OCI-M1 (cell line): ENCODE measurements around the gene CDKN2B.

ENCODE experiments used
- DNase-seq: peaks from one replicate; lab custom pipeline; 2025; lab: John Stamatoyannopoulos, UW

CDKN2B gene

DNA sequence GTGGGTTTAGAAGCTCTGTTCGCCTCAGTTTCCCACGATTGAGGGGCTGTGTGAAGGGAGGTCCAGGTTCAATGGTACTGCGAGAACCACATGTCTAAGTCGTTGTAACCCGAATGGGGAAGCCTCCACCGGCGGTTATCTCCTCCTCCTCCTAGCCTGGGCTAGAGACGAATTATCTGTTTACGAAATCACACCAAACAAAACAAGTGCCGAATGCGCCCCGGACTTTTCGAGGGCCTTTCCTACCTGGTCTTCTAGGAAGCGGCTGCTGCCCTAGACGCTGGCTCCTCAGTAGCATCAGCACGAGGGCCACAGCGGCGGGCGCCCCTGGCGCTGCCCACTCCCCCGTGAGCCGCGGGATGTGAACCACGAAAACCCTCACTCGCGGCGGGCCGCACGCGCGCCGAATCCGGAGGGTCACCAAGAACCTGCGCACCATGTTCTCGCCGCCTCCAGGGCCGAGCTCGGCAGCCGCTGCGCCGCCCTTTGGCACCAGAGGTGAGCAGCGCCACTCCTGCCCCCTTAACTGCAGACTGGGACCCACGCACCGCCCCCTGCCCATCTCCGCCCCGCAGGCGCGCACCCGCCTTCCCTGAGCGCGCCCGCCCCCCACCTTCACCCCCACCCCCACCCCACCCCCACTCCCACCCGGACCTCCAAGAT lies 15.1 kb downstream of the CDKN2B start, which contains the start of gene CDKN2A:
Gene CDKN2A (minus strand): TSS at position 500 of the 663 bp plus-strand sequence.
- DNase-seq = peak; percentile 92

DNA sequence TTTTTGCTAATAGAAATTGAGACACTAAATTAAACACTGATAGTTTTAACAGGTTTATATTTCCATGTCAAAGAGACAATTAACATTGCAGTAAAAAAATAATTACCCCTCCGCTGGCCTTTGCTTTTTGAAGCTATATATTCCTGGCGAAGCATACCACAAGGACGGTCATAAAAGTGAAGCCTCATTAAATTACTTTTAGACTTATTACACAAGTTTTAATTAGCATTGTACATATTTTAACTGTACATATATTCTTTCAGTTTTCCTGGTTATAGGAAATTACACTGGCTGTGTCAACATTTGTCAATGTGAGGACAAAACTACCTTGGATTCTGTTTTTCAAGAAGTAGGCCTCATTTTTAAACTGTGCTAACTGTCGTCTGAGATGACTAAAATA lies 16.1 kb downstream of the CDKN2B start:
- no peak for DNase-seq

DNA sequence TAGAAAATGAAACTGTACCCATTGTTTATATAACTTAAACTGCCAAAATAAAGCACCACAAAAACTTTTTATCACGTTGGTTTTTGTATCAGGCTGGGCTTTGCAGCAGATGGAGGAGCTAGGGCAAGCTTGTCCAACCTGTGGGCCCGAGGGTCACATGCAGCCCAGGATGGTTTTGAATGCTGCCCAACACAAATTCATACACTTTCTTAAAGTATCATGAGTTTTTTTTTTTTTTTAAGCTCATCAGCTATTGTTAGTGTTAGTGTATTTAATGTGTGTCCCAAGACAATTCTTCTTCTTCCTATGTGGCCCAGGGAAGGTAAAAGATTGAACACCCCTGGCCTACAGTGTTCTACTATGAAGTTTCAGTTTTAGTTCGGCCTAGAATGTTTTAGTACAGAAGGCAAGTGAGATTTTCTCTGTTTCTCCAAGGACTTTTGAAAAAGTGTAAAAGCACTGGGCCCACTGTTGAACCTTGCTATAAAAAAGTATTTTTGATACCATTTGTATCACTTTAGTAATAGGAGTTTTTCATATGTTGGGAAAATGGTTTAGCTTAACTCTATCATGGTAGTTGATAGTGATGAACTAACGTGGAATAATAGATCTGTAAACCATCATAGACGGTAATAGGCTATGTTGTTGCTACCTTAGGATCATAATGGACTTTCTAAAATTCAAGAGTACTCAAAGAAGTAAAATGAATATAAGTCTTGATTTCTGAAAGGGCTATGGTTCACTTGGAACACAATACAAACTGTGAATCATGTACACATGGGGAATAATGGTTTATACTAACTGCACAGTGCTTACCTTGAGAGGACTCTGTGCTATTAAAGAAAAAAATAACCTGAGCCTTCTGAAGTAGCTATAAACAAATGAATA lies 17.8 kb downstream of the CDKN2B start:
- peak; percentile 50 for DNase-seq

DNA sequence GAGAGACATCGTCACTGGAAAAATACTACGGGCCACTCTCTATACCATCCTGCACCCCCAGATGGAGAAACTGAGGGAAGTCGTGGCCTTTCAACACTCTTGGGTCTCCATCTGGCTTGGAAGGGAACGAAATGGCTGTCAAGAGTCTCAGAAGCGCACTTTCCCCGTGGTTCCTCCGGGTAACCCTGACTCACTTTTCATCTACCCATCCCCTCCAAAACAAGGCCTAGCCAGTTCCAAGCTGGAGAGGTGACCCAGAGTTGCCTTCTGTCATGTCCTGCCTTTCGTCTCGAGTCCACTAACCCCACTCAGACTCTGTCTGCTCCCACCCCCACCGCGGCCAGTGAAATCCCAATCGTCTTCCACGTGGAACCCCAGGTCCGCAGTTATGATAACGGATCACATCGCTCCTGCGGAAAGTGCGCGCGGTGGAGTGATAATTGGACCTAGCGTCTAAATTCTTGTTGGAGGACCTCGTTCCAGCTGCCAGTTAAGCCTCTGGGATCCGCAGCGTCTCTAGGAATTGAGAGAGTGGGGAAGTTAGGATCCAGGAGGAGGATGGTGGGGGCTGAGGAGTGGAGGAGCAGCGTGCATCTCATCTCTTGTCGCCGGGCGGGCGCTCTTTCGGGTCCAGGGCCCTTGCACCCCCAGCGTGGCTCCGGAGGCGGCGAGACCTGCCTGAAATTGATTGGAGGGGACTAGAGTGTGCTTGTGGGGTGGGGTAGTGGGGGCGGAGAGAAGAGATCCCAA lies 19.5 kb downstream of the CDKN2B start:
- peak; percentile 52 for DNase-seq

DNA sequence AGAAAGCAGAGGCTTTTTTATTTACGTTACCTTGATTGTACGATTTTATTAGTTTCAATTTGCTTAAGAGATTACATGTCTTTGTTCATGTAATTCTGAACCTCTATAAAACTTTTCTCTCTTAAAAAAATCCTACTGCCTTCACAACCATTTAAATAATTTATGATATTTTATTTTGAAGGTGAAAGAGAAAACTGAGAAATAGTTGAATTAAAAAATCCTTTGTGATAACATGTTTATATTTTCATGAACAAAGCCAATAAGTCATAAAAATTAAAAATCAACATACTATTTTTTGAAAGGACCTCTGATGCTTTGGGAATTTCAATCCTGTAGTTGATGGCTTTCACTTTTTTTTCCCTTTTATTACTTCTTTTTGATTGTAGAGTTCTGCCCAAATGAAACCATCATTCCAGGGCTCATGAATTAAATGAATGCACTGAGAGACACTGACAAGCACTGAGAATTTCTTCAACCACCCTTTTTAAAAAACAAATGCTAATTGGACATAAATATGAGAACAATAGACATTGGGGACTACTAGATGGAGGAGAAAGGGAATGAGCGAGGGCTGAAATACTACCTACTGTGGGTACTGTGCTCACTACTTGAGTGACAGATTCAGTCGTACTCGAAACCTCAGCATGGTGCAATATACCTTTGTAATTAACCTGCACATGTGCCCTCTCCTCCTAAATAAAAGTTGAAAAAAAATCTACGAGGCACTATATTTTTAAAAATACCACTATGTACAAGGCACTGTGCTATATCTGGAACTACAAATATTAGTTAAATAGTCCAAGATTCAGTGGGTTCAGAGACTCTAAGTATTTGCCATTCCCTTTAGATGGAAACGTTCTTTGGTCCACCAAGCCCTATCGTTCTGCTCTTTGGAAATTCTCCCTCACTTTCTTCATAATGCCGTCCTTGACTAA lies 20.8 kb downstream of the CDKN2B start:
- peak; percentile 74 for DNase-seq

DNA sequence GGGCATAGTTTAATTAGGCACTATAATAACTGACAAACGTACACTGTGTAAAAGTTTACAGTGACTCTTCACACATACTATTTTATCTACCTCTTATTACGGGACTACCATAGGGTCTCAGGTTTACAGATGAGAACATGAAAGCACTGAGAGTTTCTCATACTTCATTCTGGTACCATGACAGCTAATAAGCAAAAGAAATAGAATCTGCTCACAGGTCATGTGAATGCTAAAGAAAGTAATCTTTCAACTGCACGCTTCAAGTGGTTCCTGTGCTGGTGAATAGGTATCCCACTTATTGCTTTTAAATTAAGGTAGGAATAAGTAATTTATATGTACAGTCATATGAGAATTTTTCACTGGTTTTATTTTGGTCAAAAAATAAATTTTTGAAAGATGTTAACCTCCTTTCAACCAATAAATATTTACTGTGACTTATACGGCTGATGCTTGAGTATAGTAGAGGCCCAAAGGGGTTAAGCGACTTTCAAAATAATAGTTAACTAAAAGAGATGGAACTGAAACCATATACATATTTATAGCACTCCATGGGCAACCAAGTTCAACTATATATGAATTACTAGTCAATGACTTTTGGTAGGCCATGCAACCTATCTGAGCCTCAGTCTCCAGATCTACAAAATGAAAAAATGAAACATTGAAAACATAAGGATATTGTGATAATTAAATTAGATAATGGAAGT lies 23.0 kb downstream of the CDKN2B start:
- peak; percentile 45 for DNase-seq

DNA sequence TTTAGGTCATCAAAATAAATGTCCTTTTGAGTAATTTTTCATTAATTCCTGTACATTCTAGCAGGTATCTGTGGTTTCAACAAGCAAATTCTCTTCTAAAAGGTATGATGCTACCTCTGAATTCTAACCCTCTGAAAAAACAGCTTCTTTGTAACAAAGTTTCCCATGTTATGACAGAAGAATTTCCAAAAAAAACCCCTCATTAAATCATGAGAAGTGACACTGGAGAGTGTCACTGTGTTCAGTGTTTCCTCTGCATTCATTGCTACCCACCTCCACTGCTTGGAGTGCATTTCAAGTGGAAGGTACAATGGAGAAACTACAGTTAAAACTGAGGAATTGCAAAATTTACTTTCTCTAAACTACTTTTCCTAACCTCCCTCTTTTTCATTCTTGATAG lies 25.0 kb downstream of the CDKN2B start:
- peak; percentile 43 for DNase-seq

DNA sequence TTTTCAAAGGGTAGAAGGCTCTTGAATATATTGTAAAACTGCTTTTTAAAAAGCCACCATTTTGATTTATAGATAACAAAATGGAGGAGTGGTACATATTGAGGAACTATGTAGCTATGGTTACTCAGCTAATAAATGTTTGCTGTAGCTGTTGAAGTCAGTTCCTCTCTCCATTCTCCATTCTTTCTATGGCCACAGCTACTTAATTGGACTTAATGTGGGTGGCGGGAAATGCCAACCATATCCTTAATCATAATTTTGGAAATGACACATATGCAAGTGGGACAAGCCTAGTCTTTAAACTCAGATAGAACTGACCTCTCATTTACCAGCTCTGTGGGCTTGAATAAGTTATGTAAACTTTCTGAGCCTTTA lies 25.6 kb downstream of the CDKN2B start:
- peak; percentile 36 for DNase-seq

DNA sequence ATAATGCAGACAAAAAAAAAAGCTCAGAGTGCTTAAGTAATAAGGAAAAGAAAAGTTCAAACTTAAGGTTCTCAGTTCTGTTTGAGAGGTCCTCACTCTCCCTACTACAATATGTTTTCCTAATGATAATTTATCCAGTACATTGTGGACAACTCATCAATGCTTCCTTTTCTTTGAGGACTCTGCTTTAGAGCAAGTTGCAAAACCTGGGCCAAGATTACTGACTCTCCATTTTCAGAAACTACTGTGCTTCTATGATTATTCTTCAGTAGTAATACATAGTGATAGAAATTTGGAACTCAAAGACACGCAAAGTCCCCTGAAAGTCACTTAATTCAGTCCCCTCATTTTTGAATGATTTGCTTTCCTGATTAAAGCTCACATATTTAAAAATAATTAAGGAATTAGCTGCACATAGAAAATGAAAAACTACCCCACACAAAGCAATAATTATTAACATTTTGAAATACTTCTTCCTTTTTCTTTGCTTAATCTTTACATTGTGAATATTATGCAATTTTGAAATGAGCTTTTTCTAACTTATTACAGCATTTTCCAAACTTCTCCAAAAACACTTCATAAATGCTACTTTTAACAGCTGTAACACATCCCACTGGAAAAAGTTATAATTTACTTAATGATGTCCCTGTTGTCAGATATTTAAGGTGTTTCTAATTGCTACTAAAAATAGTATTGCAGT lies 26.1 kb downstream of the CDKN2B start:
- peak; percentile 35 for DNase-seq

DNA sequence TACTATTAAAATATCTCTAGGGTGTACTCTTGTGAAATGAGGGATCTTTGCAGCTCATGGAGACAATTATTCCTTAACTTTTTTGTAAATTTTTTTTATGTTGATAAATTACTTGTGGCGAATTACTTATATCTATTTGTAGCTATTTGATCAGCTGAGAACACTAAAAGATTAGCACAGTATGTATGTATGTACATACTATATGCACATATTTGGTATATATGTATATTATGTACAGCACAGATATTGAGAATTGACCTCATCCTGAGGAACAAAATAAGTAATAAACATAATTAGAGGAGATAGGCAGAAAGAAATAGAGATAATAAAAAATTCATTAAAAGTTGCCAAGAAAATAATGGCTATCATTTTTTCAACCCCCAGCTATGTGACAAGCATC lies 26.7 kb downstream of the CDKN2B start:
- no peak for DNase-seq

DNA sequence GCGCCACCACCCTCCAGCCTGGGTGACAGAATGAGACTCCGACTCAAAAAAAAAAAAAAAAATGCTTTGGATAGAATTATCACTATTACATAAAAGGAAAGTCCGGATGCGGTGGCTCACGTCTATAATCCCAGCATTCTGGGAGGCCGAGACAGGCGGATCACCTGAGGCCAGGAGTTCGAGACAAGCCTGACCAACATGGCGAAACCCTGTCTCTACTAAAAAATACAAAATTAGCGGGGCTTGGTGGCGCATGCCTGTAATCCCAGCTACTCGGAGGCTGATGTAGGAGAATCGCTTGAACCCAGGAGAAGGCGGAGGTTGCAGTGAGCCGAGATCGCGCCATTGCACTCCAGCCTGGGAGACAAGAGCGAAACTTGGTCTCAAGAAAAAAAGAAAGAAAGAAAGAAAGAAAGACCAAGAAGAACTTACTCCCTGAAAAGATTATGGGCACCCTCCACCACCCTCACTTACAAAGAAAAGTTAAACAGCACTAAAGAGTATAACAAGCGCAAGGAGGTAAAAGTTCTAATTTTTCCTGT lies 32.7 kb downstream of the CDKN2B start:
- DNase-seq = no peak

DNA sequence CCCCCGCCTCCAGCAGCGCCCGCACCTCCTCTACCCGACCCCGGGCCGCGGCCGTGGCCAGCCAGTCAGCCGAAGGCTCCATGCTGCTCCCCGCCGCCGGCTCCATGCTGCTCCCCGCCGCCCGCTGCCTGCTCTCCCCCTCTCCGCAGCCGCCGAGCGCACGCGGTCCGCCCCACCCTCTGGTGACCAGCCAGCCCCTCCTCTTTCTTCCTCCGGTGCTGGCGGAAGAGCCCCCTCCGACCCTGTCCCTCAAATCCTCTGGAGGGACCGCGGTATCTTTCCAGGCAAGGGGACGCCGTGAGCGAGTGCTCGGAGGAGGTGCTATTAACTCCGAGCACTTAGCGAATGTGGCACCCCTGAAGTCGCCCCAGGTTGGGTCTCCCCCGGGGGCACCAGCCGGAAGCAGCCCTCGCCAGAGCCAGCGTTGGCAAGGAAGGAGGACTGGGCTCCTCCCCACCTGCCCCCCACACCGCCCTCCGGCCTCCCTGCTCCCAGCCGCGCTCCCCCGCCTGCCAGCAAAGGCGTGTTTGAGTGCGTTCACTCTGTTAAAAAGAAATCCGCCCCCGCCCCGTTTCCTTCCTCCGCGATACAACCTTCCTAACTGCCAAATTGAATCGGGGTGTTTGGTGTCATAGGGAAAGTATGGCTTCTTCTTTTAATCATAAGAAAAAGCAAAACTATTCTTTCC lies 34.2 kb downstream of the CDKN2B start:
- DNase-seq = peak; percentile 89

DNA sequence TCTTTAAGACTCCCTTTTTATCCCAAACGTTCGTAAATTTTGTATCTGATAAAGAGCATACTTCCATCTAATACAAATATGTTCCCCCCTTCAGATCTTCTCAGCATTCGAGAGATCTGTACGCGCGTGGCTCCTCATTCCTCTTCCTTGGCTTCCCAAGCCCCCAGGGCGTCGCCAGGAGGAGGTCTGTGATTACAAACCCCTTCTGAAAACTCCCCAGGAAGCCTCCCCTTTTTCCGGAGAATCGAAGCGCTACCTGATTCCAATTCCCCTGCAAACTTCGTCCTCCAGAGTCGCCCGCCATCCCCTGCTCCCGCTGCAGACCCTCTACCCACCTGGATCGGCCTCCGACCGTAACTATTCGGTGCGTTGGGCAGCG lies 34.8 kb downstream of the CDKN2B start:
- DNase-seq = peak; percentile 62

DNA sequence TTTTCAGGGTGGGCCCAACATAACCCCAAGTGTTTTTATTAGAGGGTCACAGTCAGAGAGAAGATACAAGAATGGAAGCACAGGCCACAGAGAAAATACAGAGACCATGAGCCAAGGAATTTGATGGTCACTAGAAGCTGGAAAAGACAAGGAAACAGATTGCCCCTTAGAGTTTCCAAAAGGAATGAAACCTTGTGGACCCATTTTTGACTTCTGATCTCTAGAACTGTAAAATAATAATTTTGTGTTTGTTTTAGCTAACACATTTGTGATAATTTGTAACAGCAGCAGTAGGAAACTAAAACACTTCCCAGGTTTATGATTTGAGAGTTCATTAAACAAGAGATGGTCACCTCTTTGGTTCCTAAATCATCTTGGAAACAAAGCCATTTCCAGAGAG lies 36.7 kb downstream of the CDKN2B start:
- no peak for DNase-seq

DNA sequence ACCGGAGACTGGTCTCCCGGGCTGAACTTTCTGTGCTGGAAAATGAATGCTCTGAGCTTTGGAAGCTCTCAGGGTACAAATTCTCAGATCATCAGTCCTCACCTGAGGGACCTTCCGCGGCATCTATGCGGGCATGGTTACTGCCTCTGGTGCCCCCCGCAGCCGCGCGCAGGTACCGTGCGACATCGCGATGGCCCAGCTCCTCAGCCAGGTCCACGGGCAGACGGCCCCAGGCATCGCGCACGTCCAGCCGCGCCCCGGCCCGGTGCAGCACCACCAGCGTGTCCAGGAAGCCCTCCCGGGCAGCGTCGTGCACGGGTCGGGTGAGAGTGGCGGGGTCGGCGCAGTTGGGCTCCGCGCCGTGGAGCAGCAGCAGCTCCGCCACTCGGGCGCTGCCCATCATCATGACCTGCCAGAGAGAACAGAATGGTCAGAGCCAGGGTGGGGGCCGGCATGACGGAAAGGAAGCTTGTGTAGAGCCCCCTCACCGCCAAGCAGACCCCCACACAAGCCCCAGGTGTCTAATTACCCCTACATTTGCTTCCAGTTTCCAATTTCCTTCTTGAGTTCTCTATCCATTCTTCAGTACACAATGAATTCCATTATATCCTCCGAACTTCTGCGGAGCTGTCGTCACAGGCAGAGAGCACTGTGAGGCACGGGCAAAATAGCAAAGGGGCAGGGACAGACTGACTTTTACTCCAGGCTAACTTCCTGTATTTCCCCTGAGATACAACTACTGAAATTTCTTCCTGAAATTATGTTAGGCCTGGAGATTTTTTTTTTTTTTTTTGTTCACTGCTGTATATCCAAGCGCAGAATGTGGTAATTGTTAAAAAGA lies 38.1 kb downstream of the CDKN2B start:
- DNase-seq = no peak

DNA sequence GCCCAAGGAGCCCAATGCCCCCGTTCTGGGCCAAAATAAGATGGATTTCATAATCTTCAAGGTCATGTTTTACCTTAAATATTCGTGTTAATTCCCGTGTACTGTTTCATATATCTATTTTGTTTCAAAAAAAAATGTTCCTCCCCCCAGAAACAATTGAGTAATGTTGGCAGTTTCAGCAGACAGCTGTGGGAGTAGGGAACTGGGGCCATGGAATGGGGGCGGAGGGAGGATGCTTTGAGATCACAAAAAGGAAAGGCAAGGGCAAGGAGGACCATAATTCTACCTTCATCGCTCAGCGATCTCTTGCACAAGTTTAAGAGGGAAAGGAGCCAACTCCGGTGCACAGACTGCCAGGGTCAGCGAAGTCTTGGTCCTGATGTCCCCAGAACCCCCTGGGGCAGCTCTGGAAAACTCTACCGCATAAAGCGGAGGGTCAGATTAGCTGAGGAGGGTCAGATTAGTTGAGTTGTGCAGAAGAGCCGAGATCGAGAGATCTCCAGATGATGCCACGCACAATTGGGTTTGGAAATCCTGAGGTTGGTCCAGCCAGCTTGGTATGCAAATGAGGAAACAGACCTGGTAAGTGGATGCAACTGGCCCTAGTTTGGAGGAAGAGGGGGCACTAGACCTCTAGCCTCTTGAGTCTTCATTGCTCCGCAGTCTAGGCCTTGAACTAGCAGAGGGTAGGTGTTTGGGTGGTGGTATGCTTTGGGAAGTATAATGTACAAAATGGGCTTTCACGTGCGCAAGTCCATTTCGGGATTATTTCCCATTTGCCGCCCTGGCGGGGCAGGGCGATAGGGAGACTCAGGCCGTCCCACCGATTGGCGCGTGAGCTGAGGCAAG lies 38.9 kb downstream of the CDKN2B start:
- DNase-seq = no peak
